Stimulated activated CD4-positive, alpha-beta T cell treated with anti-CD3 and anti-CD28 coated beads, TNF-alpha, amount 100 ng/mL, for 1 hour (primary cell): ENCODE measurements around the gene COX8C.
"Not testable (repeated sequence)": the region's sequence is repeated elsewhere in the genome, so short reads cannot be mapped to it uniquely, and the experiment has no call there.

Source experiments
- DNase-seq, 3 donors: peaks; one replicate each; pipeline ENCODE4 v3.0.0-alpha.2; 2020; ENCODE audit warnings: low read depth in 3 of 3, low spot score in 1 of 3

Gene COX8C

DNA sequence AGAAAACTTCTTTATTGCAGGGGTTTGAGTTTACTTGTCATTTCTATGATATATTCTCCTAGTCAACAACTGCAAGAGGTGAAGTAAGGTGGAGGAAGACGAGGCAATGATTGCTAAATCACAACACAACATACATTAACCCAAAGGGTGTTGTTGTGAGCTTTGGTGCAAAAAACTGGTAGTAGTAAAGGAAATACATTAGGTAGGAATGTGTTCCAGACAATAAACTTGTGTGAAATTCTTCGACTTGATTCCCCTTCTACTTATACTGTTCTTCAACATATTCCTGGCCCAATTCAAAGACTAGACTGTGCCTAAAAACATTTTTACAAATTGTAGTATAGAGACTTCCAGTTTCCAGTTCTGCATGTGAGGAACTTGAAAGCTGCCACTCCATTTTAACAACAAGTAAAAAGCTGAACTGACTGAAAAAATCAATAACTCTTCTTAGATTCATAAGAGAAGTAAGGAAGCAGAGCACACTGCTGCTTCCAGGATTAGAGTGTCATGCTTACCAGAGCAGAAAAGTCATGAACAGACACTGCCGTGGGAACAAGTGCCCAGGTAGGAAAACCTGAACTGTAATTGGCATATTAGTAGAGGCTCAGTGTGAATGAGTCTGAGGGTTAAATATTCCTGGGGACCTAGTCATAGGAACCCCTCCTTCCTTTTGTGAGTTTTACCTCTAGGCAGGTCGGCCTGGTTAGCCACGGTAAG lies 22.2 kb downstream of the COX8C start:
- DNase-seq = no peak

GRCh38 chr14:93369713-93370266 lies 22.8 kb downstream of the COX8C start:
- no peak for DNase-seq

- DNase-seq = no peak
These were observed 28.7 kb downstream of the COX8C start for GRCh38 chr14:93375673-93376156.

DNA sequence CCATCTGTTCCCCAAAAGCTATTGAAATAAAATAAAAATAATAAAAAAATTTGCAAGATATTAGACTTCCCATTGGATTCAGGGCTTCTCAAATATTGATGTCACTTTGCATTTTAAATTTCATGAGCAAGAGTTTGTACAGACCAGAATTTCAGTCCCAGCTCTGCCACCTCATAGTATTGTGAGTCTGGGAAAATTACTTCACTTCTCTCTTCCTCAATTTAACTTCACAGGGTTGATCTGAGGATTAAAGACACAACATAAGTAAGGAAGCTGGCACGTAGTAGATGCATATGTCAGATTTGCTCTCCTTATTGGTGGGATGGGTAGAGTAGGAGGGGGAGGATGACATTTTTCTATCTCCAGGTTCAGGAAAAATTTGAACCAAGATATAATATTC lies 32.8 kb downstream of the COX8C start:
- no peak for DNase-seq

GRCh38 chr14:93381644-93382043 lies 34.7 kb downstream of the COX8C start:
- DNase-seq = no peak

- not testable (repeated sequence) for DNase-seq
These were observed 37.3 kb downstream of the COX8C start for GRCh38 chr14:93384256-93384655.

DNA sequence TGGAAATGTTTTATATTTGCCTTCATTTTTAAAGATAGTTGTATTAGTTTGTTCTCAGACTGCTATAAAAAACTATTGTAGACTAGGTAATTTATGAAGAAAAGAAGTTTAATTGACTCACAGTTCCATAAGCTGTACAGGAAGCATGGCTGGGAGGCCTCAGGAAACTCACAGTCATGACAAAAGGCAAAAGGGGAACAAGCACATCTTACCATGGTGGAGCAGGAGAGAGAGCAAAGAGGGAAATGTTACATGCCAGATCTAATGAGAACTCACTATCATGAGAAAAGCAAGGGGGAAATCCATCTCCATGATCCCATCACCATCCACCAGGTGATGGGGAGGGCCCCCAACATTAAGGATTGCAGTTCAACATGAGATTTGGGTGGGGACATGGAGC lies 48.2 kb downstream of the COX8C start:
- no peak for DNase-seq

DNA sequence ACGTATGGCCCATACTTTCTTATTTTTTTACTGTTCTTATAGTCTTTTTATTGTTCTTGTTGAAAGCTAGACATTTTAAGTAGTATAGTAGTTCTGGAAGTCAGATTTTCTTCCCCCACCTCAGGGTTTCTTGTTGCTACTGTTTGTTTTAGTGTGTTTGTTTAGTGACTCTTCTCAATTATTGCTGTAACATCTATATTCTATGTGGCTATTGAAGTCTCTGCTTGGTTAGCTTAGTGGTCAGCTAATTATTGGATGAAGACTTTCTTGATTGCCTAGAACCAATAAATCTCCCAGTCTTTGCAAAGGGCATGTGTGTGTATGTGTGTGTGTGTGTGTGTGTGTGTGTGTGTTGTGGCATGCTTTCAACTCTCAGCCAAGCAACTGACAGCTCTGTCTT lies 49.5 kb downstream of the COX8C start:
- DNase-seq = no peak
